ENCODE data around the gene MACROD1. TPM values are rescaled to one million over a fixed set of nuclear protein-coding genes. Genes with fewer than 3 reads are reported as not detected.

MACROD1 gene
- total RNA-seq, 1 donor from 2014 or later, result 3.4 TPM

- H3K4me1 Mint-ChIP-seq (ENCODE audit: low read depth, unreplicated experiment), result no peaks in the 10 kb centered on the region
- peaks cover 4% of the 10 kb centered on the region for H3K27me3 ChIP-seq (ENCODE audit: insufficient read depth, low read length)
- H3K27me3 Mint-ChIP-seq (ENCODE audit: low read depth, unreplicated experiment), result peaks cover 50% of the 10 kb centered on the region
Observed at GRCh38 chr11:64069401-64070313, 96.3 kb downstream of the MACROD1 start.

GRCh38 chr11:64068705-64069400, 97.1 kb downstream of the MACROD1 start:
- Mint-ChIP-seq H3K4me3 (ENCODE audit: unreplicated experiment) (no peak overlapping the region), H3K36me3 (ENCODE audit: low read depth, unreplicated experiment) (no peaks in the 10 kb centered on the region), H3K27me3 (ENCODE audit: low read depth, unreplicated experiment) (peaks cover 52% of the 10 kb centered on the region), H3K27ac (ENCODE audit: unreplicated experiment) (no peak overlapping the region), H3K4me1 (ENCODE audit: low read depth, unreplicated experiment) (no peaks in the 10 kb centered on the region), H3K9me3 (ENCODE audit: unreplicated experiment) (no peaks in the 10 kb centered on the region)
- FAIRE-seq (no peak), DNase-seq (ENCODE audit: low read depth) (no peak)
- no peak overlapping the region for H3K9ac ChIP-seq (ENCODE audit: low read length)
- H4K20me1 ChIP-seq (ENCODE audit: insufficient read depth, low read length), result peaks cover 6% of the 10 kb centered on the region
- no peaks in the 10 kb centered on the region for H3K36me3 ChIP-seq (ENCODE audit: insufficient read depth, low read length)
- no peaks in the 10 kb centered on the region for H3K79me2 ChIP-seq (ENCODE audit: insufficient read depth, low read length)
- no peak overlapping the region for H3K27ac ChIP-seq (ENCODE audit: low read depth, low read length)
- H3K9me3 ChIP-seq (ENCODE audit: insufficient read depth, low read depth, low read length), result peaks cover 3% of the 10 kb centered on the region
- no peak overlapping the region for H3K4me2 ChIP-seq (ENCODE audit: low read length)
- H2AFZ ChIP-seq (ENCODE audit: low read depth, low read length), result no peak overlapping the region
- peaks cover 4% of the 10 kb centered on the region for H3K27me3 ChIP-seq (ENCODE audit: insufficient read depth, low read length)
- no peaks in the 10 kb centered on the region for H3K4me1 ChIP-seq (ENCODE audit: insufficient read depth, low read length)
- H3K4me3 ChIP-seq (ENCODE audit: insufficient read depth, low read depth, low read length), result no peak overlapping the region
- TF ChIP-seq CTCF (IDR thresholded peaks at IDR 0.05; ENCODE audit: insufficient read depth, low read depth, low read length) (no peak), EZH2 (IDR thresholded peaks at IDR 0.05; ENCODE audit: insufficient read depth, low read length) (no peak)

More at GRCh38 chr11:64069401-64070313, 96.3 kb downstream of the MACROD1 start:
- DNase-seq (ENCODE audit: low read depth) (no peak), FAIRE-seq (no peak)
- Histone ChIP-seq H2AFZ (ENCODE audit: low read depth, low read length) (no peak overlapping the region), H3K27ac (ENCODE audit: low read depth, low read length) (no peak overlapping the region), H3K9me3 (ENCODE audit: insufficient read depth, low read depth, low read length) (peaks cover 3% of the 10 kb centered on the region), H3K79me2 (ENCODE audit: insufficient read depth, low read length) (no peaks in the 10 kb centered on the region), H3K4me2 (ENCODE audit: low read length) (no peak overlapping the region), H3K4me3 (ENCODE audit: insufficient read depth, low read depth, low read length) (no peak overlapping the region), H4K20me1 (ENCODE audit: insufficient read depth, low read length) (peaks cover 14% of the 10 kb centered on the region), H3K9ac (ENCODE audit: low read length) (no peak overlapping the region), H3K36me3 (ENCODE audit: insufficient read depth, low read length) (no peaks in the 10 kb centered on the region), H3K4me1 (ENCODE audit: insufficient read depth, low read length) (no peaks in the 10 kb centered on the region)
- Mint-ChIP-seq H3K27ac (ENCODE audit: unreplicated experiment) (no peak overlapping the region), H3K9me3 (ENCODE audit: unreplicated experiment) (no peaks in the 10 kb centered on the region), H3K4me3 (ENCODE audit: unreplicated experiment) (no peak overlapping the region), H3K36me3 (ENCODE audit: low read depth, unreplicated experiment) (no peaks in the 10 kb centered on the region)
- TF ChIP-seq CTCF (IDR thresholded peaks at IDR 0.05; ENCODE audit: insufficient read depth, low read depth, low read length) (no peak), EZH2 (IDR thresholded peaks at IDR 0.05; ENCODE audit: insufficient read depth, low read length) (no peak)

Data from astrocyte (in vitro differentiated cells and primary cell).